Measurements from ENCODE around the gene KTN1.

The KTN1 gene

GRCh38 chr14:55711175-55711811 lies 131.3 kb downstream of the KTN1 start:
- Histone ChIP-seq H3K9me3 (ENCODE audit: severe bottlenecking) (no peaks in the 10 kb centered on the region), H3K27me3 (ENCODE audit: insufficient read depth, low read depth, severe bottlenecking) (no peaks in the 10 kb centered on the region), H3K4me3 (ENCODE audit: low read depth, low read length) (no peak overlapping the region), H3K36me3 (no peaks in the 10 kb centered on the region), H3K27ac (no peak overlapping the region)
- no peak for TF ChIP-seq CTCF (IDR thresholded peaks at IDR 0.05; ENCODE audit: low read depth, low read length)
- DNase-seq: no peak

- TF ChIP-seq CTCF (IDR thresholded peaks at IDR 0.05; ENCODE audit: low read depth, low read length): no peak
- no peaks in the 10 kb centered on the region for H3K9me3 ChIP-seq (ENCODE audit: severe bottlenecking)
- H3K36me3 ChIP-seq: no peaks in the 10 kb centered on the region
- no peak for DNase-seq
- no peak overlapping the region for H3K4me3 ChIP-seq (ENCODE audit: low read depth, low read length)
- H3K27ac ChIP-seq: no peak overlapping the region
- H3K27me3 ChIP-seq (ENCODE audit: insufficient read depth, low read depth, severe bottlenecking): no peaks in the 10 kb centered on the region
Observed at GRCh38 chr14:55712491-55712890, 132.5 kb downstream of the KTN1 start.

GRCh38 chr14:55713486-55713885 lies 133.5 kb downstream of the KTN1 start:
- Histone ChIP-seq H3K27ac (no peak overlapping the region), H3K4me3 (ENCODE audit: low read depth, low read length) (no peak overlapping the region), H3K36me3 (no peaks in the 10 kb centered on the region), H3K27me3 (ENCODE audit: insufficient read depth, low read depth, severe bottlenecking) (no peaks in the 10 kb centered on the region), H3K9me3 (ENCODE audit: severe bottlenecking) (no peaks in the 10 kb centered on the region)
- TF ChIP-seq CTCF (IDR thresholded peaks at IDR 0.05; ENCODE audit: low read depth, low read length): no peak
- DNase-seq: no peak

GRCh38 chr14:55715889-55716288 lies 135.9 kb downstream of the KTN1 start:
- H3K36me3 ChIP-seq: no peaks in the 10 kb centered on the region
- no peak for TF ChIP-seq CTCF (IDR thresholded peaks at IDR 0.05; ENCODE audit: low read depth, low read length)
- no peaks in the 10 kb centered on the region for H3K9me3 ChIP-seq (ENCODE audit: severe bottlenecking)
- DNase-seq: no peak
- H3K4me3 ChIP-seq (ENCODE audit: low read depth, low read length): no peak overlapping the region
- no peaks in the 10 kb centered on the region for H3K27me3 ChIP-seq (ENCODE audit: insufficient read depth, low read depth, severe bottlenecking)
- H3K27ac ChIP-seq: no peak overlapping the region

GRCh38 chr14:55717621-55718020 lies 137.6 kb downstream of the KTN1 start:
- no peaks in the 10 kb centered on the region for H3K9me3 ChIP-seq (ENCODE audit: severe bottlenecking)
- no peak overlapping the region for H3K27ac ChIP-seq
- H3K36me3 ChIP-seq: no peaks in the 10 kb centered on the region
- no peak for DNase-seq
- H3K27me3 ChIP-seq (ENCODE audit: insufficient read depth, low read depth, severe bottlenecking): no peaks in the 10 kb centered on the region
- TF ChIP-seq CTCF (IDR thresholded peaks at IDR 0.05; ENCODE audit: low read depth, low read length): no peak
- H3K4me3 ChIP-seq (ENCODE audit: low read depth, low read length): no peak overlapping the region

GRCh38 chr14:55718551-55718950 lies 138.5 kb downstream of the KTN1 start:
- no peaks in the 10 kb centered on the region for H3K9me3 ChIP-seq (ENCODE audit: severe bottlenecking)
- no peak overlapping the region for H3K4me3 ChIP-seq (ENCODE audit: low read depth, low read length)
- no peak for DNase-seq
- H3K36me3 ChIP-seq: no peaks in the 10 kb centered on the region
- H3K27me3 ChIP-seq (ENCODE audit: insufficient read depth, low read depth, severe bottlenecking): no peaks in the 10 kb centered on the region
- TF ChIP-seq CTCF (IDR thresholded peaks at IDR 0.05; ENCODE audit: low read depth, low read length): no peak
- no peak overlapping the region for H3K27ac ChIP-seq
